K562 (cell line): Measurements from ENCODE around the gene CLNK. TPM values are rescaled to one million over a fixed set of nuclear protein-coding genes. Genes with fewer than 3 reads are reported as not detected.

Experiments used
- ARID4B ChIP-seq: sonication (generic); formaldehyde crosslinking; IDR thresholded peaks from 2 replicates; pipeline ENCODE4 v1.8.0; 2022; ENCODE audit warnings: mild to moderate bottlenecking, missing genetic modification reagents
- CLOCK ChIP-seq: fragments of 250-450 bp; sonication (Bioruptor Pico); IDR thresholded peaks from 2 replicates; pipeline ENCODE4 v1.4.0; 2020; ENCODE audit warnings: mild to moderate bottlenecking, moderate library complexity, borderline replicate concordance
- FOXM1 ChIP-seq, 2 experiments: fragments of 450-650 bp in 1 of 2; sonication (generic) in 1 of 2; formaldehyde crosslinking in 1 of 2; IDR thresholded peaks; 2 replicates each; pipeline versions ENCODE4 v1.6.1 to v1.9.0; 2017 to 2022; ENCODE audit warnings: low read depth in 2 of 2, mild to moderate bottlenecking in 2 of 2, missing genetic modification reagents in 1 of 2, moderate library complexity in 1 of 2
- HDAC6 ChIP-seq: IDR thresholded peaks from 2 replicates; pipeline ENCODE4 v1.6.1; 2012; ENCODE audit warnings: low read depth, mild to moderate bottlenecking, control low read depth, inconsistent platforms, low read length, moderate library complexity
- HMG20A ChIP-seq: fragments of 450-650 bp; formaldehyde crosslinking; conservative IDR thresholded peaks from 2 replicates; pipeline ENCODE4 v1.4.0; 2020; ENCODE audit warnings: mild to moderate bottlenecking, mixed read lengths
- KLF10 ChIP-seq: fragments of 250-450 bp; sonication (Bioruptor Pico); IDR thresholded peaks from 2 replicates; pipeline ENCODE4 v1.6.1; 2021; ENCODE audit warnings: matching md5 sums
- NFXL1 ChIP-seq: fragments of 450-650 bp; formaldehyde crosslinking; IDR thresholded peaks from 2 replicates; pipeline ENCODE4 v1.4.0; 2021; ENCODE audit warnings: mild to moderate bottlenecking
- PHF8 ChIP-seq: fragments of 200-600 bp; sonication (generic); IDR thresholded peaks from 2 replicates; pipeline ENCODE4 v1.6.1; 2012; ENCODE audit warnings: mixed run types, mild to moderate bottlenecking, inconsistent platforms, low read length, moderate library complexity, borderline replicate concordance
- POLR2H ChIP-seq: IDR thresholded peaks from 2 replicates; pipeline ENCODE4 v1.6.1; 2016; ENCODE audit warnings: missing genetic modification characterization, low read depth, mild to moderate bottlenecking, control low read depth, missing compliant biosample characterization, moderate library complexity
- SMARCA4 ChIP-seq: fragments of 450-650 bp; IDR thresholded peaks from 2 replicates; pipeline ENCODE4 v1.6.1; 2016
- SRSF3 ChIP-seq: fragments of 200-400 bp; formaldehyde crosslinking; IDR thresholded peaks from 2 replicates; pipeline ENCODE4 v1.6.1; 2016; ENCODE audit warnings: mild to moderate bottlenecking, low read length, moderate library complexity; ENCODE audit not compliant: insufficient read depth
- TEAD1 ChIP-seq, 2 experiments: fragments of 450-650 bp in 1 of 2; sonication (generic) in 1 of 2; formaldehyde crosslinking; IDR thresholded peaks; 2 replicates each; pipeline versions ENCODE4 v1.4.0 to v1.8.0; 2020 to 2022; ENCODE audit warnings: mild to moderate bottlenecking in 2 of 2, missing genetic modification reagents in 1 of 2
- ZFX ChIP-seq: sonication (generic); formaldehyde crosslinking; IDR thresholded peaks from 2 replicates; pipeline ENCODE4 v1.8.0; 2022; ENCODE audit warnings: mild to moderate bottlenecking, missing genetic modification reagents, moderate library complexity
- ZNF134 ChIP-seq: fragments of 250-450 bp; sonication (Bioruptor Pico); conservative IDR thresholded peaks from 2 replicates; pipeline ENCODE4 v1.4.0; 2020
- ZNF695 ChIP-seq: fragments of 450-650 bp; formaldehyde crosslinking; IDR thresholded peaks from 2 replicates; pipeline ENCODE4 v1.4.0; 2020; ENCODE audit warnings: mild to moderate bottlenecking, moderate library complexity
- polyA plus RNA-seq, 8 experiments: library from polyadenylated mRNA; depleted of rRNA in 4 of 8; stranded (reverse) in 5 of 8; unstranded in 3 of 8; fragments of >200 nt; fragmentation: Nextera tagmentation in 2 of 8; fragmentation: Illumina TruSeq in 1 of 8; extraction: Ambion mirVana in 2 of 8; extraction: Trizol in 1 of 8; gene quantifications; 2 replicates each; pipeline versions ENCODE4 v1.2.1 to v1.2.3, GENCODE V29; 2011 to 2014; ENCODE audit warnings: inconsistent platforms in 1 of 8, missing spikeins in 1 of 8
- total RNA-seq, 7 experiments: library from RNA; depleted of rRNA in 6 of 7; stranded (reverse); fragments of >200 nt in 6 of 7; fragmentation: Illumina TruSeq in 2 of 7; extraction: Trizol in 2 of 7; gene quantifications; 2 replicates each; pipeline versions ENCODE4 v1.2.1 to v1.2.3, GENCODE V29; 2011 to 2021; ENCODE audit warnings: low replicate concordance in 1 of 7
- TF ChIP-seq, protein P1 (sequence below): fragments of 450-650 bp; IDR thresholded peaks from 2 replicates; pipeline ENCODE4 v1.6.1; 2017; ENCODE audit warnings: antibody characterized with exemption

The CLNK gene
- total and polyA plus RNA-seq, 9 of the 15 experiments (the other 6 are each of a cell fraction or from before 2014, with no cell fraction given): not detected

- TF ChIP-seq PHF8: no peak
- no peak for TF ChIP-seq NFXL1
- no peak; the same call in 1 of the 2 replicates for TF ChIP-seq SMARCA4
- TF ChIP-seq ARID4B (CRISPR knock-in tag): no peak
- TF ChIP-seq ZNF134 (CRISPR knock-in tag): no peak
- TF ChIP-seq SRSF3: no peak
- no peak for TF ChIP-seq KLF10 (CRISPR knock-in tag)
- peak; percentile 49 for TF ChIP-seq ZFX (CRISPR knock-in tag)
- TF ChIP-seq HMG20A: no peak
- no peak for TF ChIP-seq CLOCK
- no peak for TF ChIP-seq ZNF695 (CRISPR knock-in tag)
- TF ChIP-seq FOXM1 (IDR thresholded peaks at IDR 0.05; ENCODE audit: low read depth): no peak
- TF ChIP-seq FOXM1 (CRISPR knock-in tag; IDR thresholded peaks at IDR 0.05; ENCODE audit: low read depth): no peak
- TF ChIP-seq POLR2H (tag): no peak
- no peak for TF ChIP-seq HDAC6
- TF ChIP-seq, protein P1, sequence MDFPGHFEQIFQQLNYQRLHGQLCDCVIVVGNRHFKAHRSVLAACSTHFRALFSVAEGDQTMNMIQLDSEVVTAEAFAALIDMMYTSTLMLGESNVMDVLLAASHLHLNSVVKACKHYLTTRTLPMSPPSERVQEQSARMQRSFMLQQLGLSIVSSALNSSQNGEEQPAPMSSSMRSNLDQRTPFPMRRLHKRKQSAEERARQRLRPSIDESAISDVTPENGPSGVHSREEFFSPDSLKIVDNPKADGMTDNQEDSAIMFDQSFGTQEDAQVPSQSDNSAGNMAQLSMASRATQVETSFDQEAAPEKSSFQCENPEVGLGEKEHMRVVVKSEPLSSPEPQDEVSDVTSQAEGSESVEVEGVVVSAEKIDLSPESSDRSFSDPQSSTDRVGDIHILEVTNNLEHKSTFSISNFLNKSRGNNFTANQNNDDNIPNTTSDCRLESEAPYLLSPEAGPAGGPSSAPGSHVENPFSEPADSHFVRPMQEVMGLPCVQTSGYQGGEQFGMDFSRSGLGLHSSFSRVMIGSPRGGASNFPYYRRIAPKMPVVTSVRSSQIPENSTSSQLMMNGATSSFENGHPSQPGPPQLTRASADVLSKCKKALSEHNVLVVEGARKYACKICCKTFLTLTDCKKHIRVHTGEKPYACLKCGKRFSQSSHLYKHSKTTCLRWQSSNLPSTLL: no peak
- TF ChIP-seq TEAD1 (CRISPR knock-in tag; IDR thresholded peaks at IDR 0.05): no peak
Measured at GRCh38 chr4:10456595-10457254, 227.8 kb downstream of the CLNK start (continued).
